Glutamatergic neuron (in vitro differentiated cells): Measurements from ENCODE around the gene RICTOR. TPM values are rescaled to one million over a fixed set of nuclear protein-coding genes. Genes with fewer than 3 reads are reported as not detected.

Experiments used
- DNase-seq: peaks from one replicate; pipeline ENCODE4 v3.0.0; 2022
- H3K27ac Mint-ChIP-seq: one replicate; pipeline ENCODE4 v1.8.0; 2020; ENCODE audit warnings: mild to moderate bottlenecking, mixed read lengths, inconsistent platforms; ENCODE audit not compliant: unreplicated experiment
- H3K27me3 Mint-ChIP-seq: one replicate; pipeline ENCODE4 v1.8.0; 2020; ENCODE audit warnings: mild to moderate bottlenecking, moderate library complexity, mixed read lengths, inconsistent platforms; ENCODE audit not compliant: unreplicated experiment
- H3K36me3 Mint-ChIP-seq: one replicate; pipeline ENCODE4 v1.8.0; 2020; ENCODE audit warnings: mild to moderate bottlenecking, mixed read lengths, inconsistent platforms; ENCODE audit not compliant: unreplicated experiment
- H3K4me1 Mint-ChIP-seq: one replicate; pipeline ENCODE4 v1.8.0; 2020; ENCODE audit warnings: mild to moderate bottlenecking, low read depth, mixed read lengths, inconsistent platforms; ENCODE audit not compliant: unreplicated experiment
- H3K4me3 Mint-ChIP-seq: one replicate; pipeline ENCODE4 v1.8.0; 2020; ENCODE audit warnings: mild to moderate bottlenecking, mixed read lengths, inconsistent platforms; ENCODE audit not compliant: unreplicated experiment
- H3K9me3 Mint-ChIP-seq: one replicate; pipeline ENCODE4 v1.8.0; 2020; ENCODE audit warnings: mild to moderate bottlenecking, moderate library complexity, mixed read lengths, inconsistent platforms; ENCODE audit not compliant: unreplicated experiment
- CTCF ChIP-seq: fragments of 200-600 bp; sonication (generic); IDR thresholded peaks from one replicate; pipeline ENCODE4 v1.5.0; 2021; ENCODE audit not compliant: partially characterized antibody, unreplicated experiment
- long read RNA-seq: library from polyadenylated mRNA; unstranded; transcript quantifications from one replicate; pipeline ENCODE4 v2.0.0, GENCODE V29; 2020; ENCODE audit not compliant: unreplicated experiment
- total RNA-seq: library from RNA; stranded (reverse); fragmentation: NEBNext Ultra II Directional; extraction: Animal tissue kit (Norgen Biotek cat#: 25700); gene quantifications from one replicate; pipeline ENCODE4 v1.2.1, GENCODE V29; 2021; ENCODE audit not compliant: unreplicated experiment

The RICTOR gene
- total RNA-seq: 39.3 TPM
- long read RNA-seq, partial matches to known transcripts: 2 of 3 reads
- long read RNA-seq, other reads (novel, unspliced or antisense): 1 of 3 reads

- Mint-ChIP-seq H3K4me1 (peaks cover 7% of the 10 kb centered on the region), H3K27ac (peak within 1 kb of the TSS; percentile 92), H3K27me3 (peaks cover 8% of the 10 kb centered on the region), H3K36me3 (no peaks in the 10 kb centered on the region), H3K4me3 (peak within 1 kb of the TSS; percentile 98), H3K9me3 (peaks cover 10% of the 10 kb centered on the region)
- no peak for TF ChIP-seq CTCF
- peak; percentile 95 for DNase-seq
Observed at GRCh38 chr5:39074017-39074814, at the start of gene RICTOR. Gene RICTOR, minus strand, starts transcription at chr5:39074399. Its CDS starts 22 bp downstream, at chr5:39074377.

- H3K4me3 Mint-ChIP-seq: no peak overlapping the region
- no peak overlapping the region for H3K27ac Mint-ChIP-seq
- no peaks in the 10 kb centered on the region for H3K27me3 Mint-ChIP-seq
- peaks cover 2% of the 10 kb centered on the region for H3K4me1 Mint-ChIP-seq
- DNase-seq: no peak
- no peaks in the 10 kb centered on the region for H3K36me3 Mint-ChIP-seq
- TF ChIP-seq CTCF: no peak
- no peaks in the 10 kb centered on the region for H3K9me3 Mint-ChIP-seq
Observed at GRCh38 chr5:39121922-39122321, 47.7 kb upstream of the RICTOR start.

GRCh38 chr5:39121315-39121714, 47.1 kb upstream of the RICTOR start:
- DNase-seq: no peak
- H3K9me3 Mint-ChIP-seq: no peaks in the 10 kb centered on the region
- no peak for TF ChIP-seq CTCF
- H3K36me3 Mint-ChIP-seq: no peaks in the 10 kb centered on the region
- no peak overlapping the region for H3K27ac Mint-ChIP-seq
- H3K4me1 Mint-ChIP-seq: peaks cover 2% of the 10 kb centered on the region
- no peaks in the 10 kb centered on the region for H3K27me3 Mint-ChIP-seq
- H3K4me3 Mint-ChIP-seq: no peak overlapping the region

- no peak for DNase-seq
- Mint-ChIP-seq H3K27me3 (no peaks in the 10 kb centered on the region), H3K36me3 (no peaks in the 10 kb centered on the region), H3K27ac (no peak overlapping the region), H3K9me3 (no peaks in the 10 kb centered on the region), H3K4me1 (peaks cover 2% of the 10 kb centered on the region), H3K4me3 (no peak overlapping the region)
- no peak for TF ChIP-seq CTCF
Observed at GRCh38 chr5:39120052-39120420, 45.8 kb upstream of the RICTOR start.

GRCh38 chr5:39119404-39120051, 45.3 kb upstream of the RICTOR start:
- H3K4me1 Mint-ChIP-seq: peaks cover 2% of the 10 kb centered on the region
- no peaks in the 10 kb centered on the region for H3K36me3 Mint-ChIP-seq

More at GRCh38 chr5:39119404-39120051, 45.3 kb upstream of the RICTOR start:
- Mint-ChIP-seq H3K9me3 (no peaks in the 10 kb centered on the region), H3K27me3 (no peaks in the 10 kb centered on the region), H3K27ac (no peak overlapping the region), H3K4me3 (no peak overlapping the region)
- no peak for DNase-seq
- no peak for TF ChIP-seq CTCF
